H9 (cell line): ENCODE results near the gene NMRAL1. TPM values are rescaled to one million over a fixed set of nuclear protein-coding genes. Genes with fewer than 3 reads are reported as not detected.

ENCODE experiments used
- DNase-seq: peaks from one replicate; pipeline ENCODE4 v3.0.0-alpha.2; 2017
- H2AFZ ChIP-seq: one replicate; pipeline ENCODE4 v1.6.1; 2013; ENCODE audit warnings: mild to moderate bottlenecking, low read length, control low read depth, moderate library complexity
- H2AK5ac ChIP-seq: 2 replicates; pipeline ENCODE4 v1.6.1; 2013; ENCODE audit warnings: low read length, control low read depth, mixed read lengths; ENCODE audit not compliant: insufficient read length
- H2BK120ac ChIP-seq: one replicate; pipeline ENCODE4 v1.6.1; 2013; ENCODE audit warnings: low read depth, mild to moderate bottlenecking, low read length, control low read depth, inconsistent platforms; ENCODE audit not compliant: poor library complexity, severe bottlenecking
- H2BK12ac ChIP-seq: 2 replicates; pipeline ENCODE4 v1.6.1; 2013; ENCODE audit warnings: low read length, control low read depth, mixed read lengths, low read depth; ENCODE audit not compliant: insufficient read length
- H2BK15ac ChIP-seq: 2 replicates; pipeline ENCODE4 v1.6.1; 2013; ENCODE audit warnings: low read depth, low read length, control low read depth
- H2BK20ac ChIP-seq: one replicate; pipeline ENCODE4 v1.6.1; 2013; ENCODE audit warnings: low read depth, mild to moderate bottlenecking, low read length, control low read depth, inconsistent platforms; ENCODE audit not compliant: poor library complexity, severe bottlenecking
- H2BK5ac ChIP-seq: 2 replicates; pipeline ENCODE4 v1.6.1; 2013; ENCODE audit warnings: low read length, control low read depth, mixed read lengths; ENCODE audit not compliant: insufficient read length
- H3K14ac ChIP-seq: 2 replicates; pipeline ENCODE4 v1.6.1; 2013; ENCODE audit warnings: low read length, control low read depth; ENCODE audit not compliant: insufficient read depth
- H3K18ac ChIP-seq: 2 replicates; pipeline ENCODE4 v1.6.1; 2013; ENCODE audit warnings: low read depth, mild to moderate bottlenecking, mixed read lengths, low read length, control low read depth; ENCODE audit not compliant: insufficient read length
- H3K23ac ChIP-seq: 2 replicates; pipeline ENCODE4 v1.6.1; 2013; ENCODE audit warnings: low read length, control low read depth, mixed read lengths, low read depth; ENCODE audit not compliant: insufficient read length
- H3K23me2 ChIP-seq: 2 replicates; pipeline ENCODE4 v1.6.1; 2013; ENCODE audit warnings: low read depth, mild to moderate bottlenecking, mixed read lengths, low read length, control low read depth; ENCODE audit not compliant: insufficient read length, poor library complexity, severe bottlenecking
- H3K27ac ChIP-seq: 2 replicates; pipeline ENCODE4 v1.5.1; 2013; ENCODE audit warnings: low read length, control low read depth, mixed read lengths, low read depth; ENCODE audit not compliant: insufficient read length
- H3K27me3 ChIP-seq: 2 replicates; pipeline ENCODE4 v1.6.1; 2013; ENCODE audit warnings: low read length, control low read depth, inconsistent platforms; ENCODE audit not compliant: insufficient read depth
- H3K4ac ChIP-seq: 2 replicates; pipeline ENCODE4 v1.6.1; 2013; ENCODE audit warnings: low read depth, mild to moderate bottlenecking, control low read depth, inconsistent platforms, low read length, moderate library complexity
- H3K4me1 ChIP-seq: 2 replicates; pipeline ENCODE4 v1.6.1; 2013; ENCODE audit warnings: low read length, control low read depth, inconsistent platforms; ENCODE audit not compliant: insufficient read depth
- H3K4me2 ChIP-seq: 2 replicates; pipeline ENCODE4 v1.6.1; 2013; ENCODE audit warnings: low read length, control low read depth, mixed read lengths; ENCODE audit not compliant: insufficient read length, insufficient read depth
- H3K56ac ChIP-seq: 2 replicates; pipeline ENCODE4 v1.6.1; 2013; ENCODE audit warnings: low read depth, mild to moderate bottlenecking, mixed read lengths, low read length, control low read depth; ENCODE audit not compliant: insufficient read length
- H3K79me1 ChIP-seq: 2 replicates; pipeline ENCODE4 v1.6.1; 2013; ENCODE audit warnings: low read depth, mild to moderate bottlenecking, moderate library complexity, low read length, control low read depth, inconsistent platforms; ENCODE audit not compliant: insufficient read depth, poor library complexity, severe bottlenecking
- H3K79me2 ChIP-seq: 2 replicates; pipeline ENCODE4 v1.6.1; 2013; ENCODE audit warnings: low read length, control low read depth, inconsistent platforms; ENCODE audit not compliant: insufficient read depth
- H3K9ac ChIP-seq: 2 replicates; pipeline ENCODE4 v1.6.1; 2013; ENCODE audit warnings: low read length, control low read depth, mixed read lengths; ENCODE audit not compliant: insufficient read length; ENCODE audit errors: extremely low read depth
- H3K9me3 ChIP-seq: one replicate; pipeline ENCODE4 v1.6.1; 2013; ENCODE audit warnings: low read depth, low read length, inconsistent platforms; ENCODE audit not compliant: control insufficient read depth
- H3T11ph ChIP-seq: one replicate; pipeline ENCODE4 v1.6.1; 2013; ENCODE audit warnings: mild to moderate bottlenecking, low read length, control low read depth, inconsistent platforms
- H4K20me1 ChIP-seq: one replicate; pipeline ENCODE4 v1.6.1; 2013; ENCODE audit not compliant: control insufficient read depth, insufficient read length, insufficient read depth
- H4K5ac ChIP-seq: 2 replicates; pipeline ENCODE4 v1.6.1; 2013; ENCODE audit warnings: low read depth, mild to moderate bottlenecking, mixed read lengths, low read length, control low read depth; ENCODE audit not compliant: insufficient read length
- H4K8ac ChIP-seq: replicated peaks from 2 replicates; pipeline ENCODE4 v1.6.1; 2013; ENCODE audit warnings: low read length, control low read depth, mixed read lengths, low read depth; ENCODE audit not compliant: insufficient read length
- H4K91ac ChIP-seq: 2 replicates; pipeline ENCODE4 v1.6.1; 2013; ENCODE audit warnings: low read depth, mild to moderate bottlenecking, moderate library complexity, mixed read lengths, low read length, control low read depth; ENCODE audit not compliant: insufficient read length
- H3K27ac Mint-ChIP-seq, 3 experiments: 2 replicates in 2 of 3; 3 replicates in 1 of 3; pipeline ENCODE4 v1.8.0; 2020 to 2021; ENCODE audit warnings: mixed read lengths in 3 of 3, mild to moderate bottlenecking in 1 of 3, moderate library complexity in 1 of 3
- H3K27me3 Mint-ChIP-seq: 2 replicates; pipeline ENCODE4 v1.8.0; 2021; ENCODE audit warnings: low read depth, mild to moderate bottlenecking, moderate library complexity, mixed read lengths
- H3K36me3 Mint-ChIP-seq, 3 experiments: 2 replicates in 2 of 3; 3 replicates in 1 of 3; pipeline ENCODE4 v1.8.0; 2020 to 2021; ENCODE audit warnings: low read depth in 3 of 3, mixed read lengths in 3 of 3; ENCODE audit not compliant: insufficient read depth in 1 of 3
- H3K4me1 Mint-ChIP-seq, 2 experiments: 2 replicates each; pipeline ENCODE4 v1.8.0; 2020; ENCODE audit warnings: mixed read lengths in 2 of 2
- H3K4me3 Mint-ChIP-seq, 2 experiments: 2 replicates in 1 of 2; 3 replicates in 1 of 2; pipeline ENCODE4 v1.8.0; 2020 to 2021; ENCODE audit warnings: mild to moderate bottlenecking in 2 of 2, mixed read lengths in 2 of 2, moderate library complexity in 1 of 2
- H3K9me3 Mint-ChIP-seq, 2 experiments: 2 replicates in 1 of 2; 3 replicates in 1 of 2; pipeline ENCODE4 v1.8.0; 2020; ENCODE audit warnings: mild to moderate bottlenecking in 2 of 2, mixed read lengths in 2 of 2, moderate library complexity in 1 of 2
- WGBS: extraction: QIAGEN DNeasy Blood & Tissue Kit; methylation state at CpG from one replicate; pipeline ENCODE4 v1.1.7; 2013; ENCODE audit warnings: missing lambda C conversion rate, low lambda C conversion rate, mixed read lengths; ENCODE audit not compliant: insufficient read length; ENCODE audit errors: extremely low coverage; 5-methylcytosine and 5-hydroxymethylcytosine counted together
- total RNA-seq: library from RNA; stranded (reverse); gene quantifications from 2 replicates; pipeline ENCODE4 v1.2.1, GENCODE V29; 2021
- TF ChIP-seq, protein P1 (sequence below): fragments of 200-600 bp; sonication (generic); conservative IDR thresholded peaks from 3 replicates; pipeline ENCODE4 v1.8.0; 2021; ENCODE audit warnings: antibody characterized with exemption, mild to moderate bottlenecking

The NMRAL1 gene
- total RNA-seq, 1 experiment from 2014 or later: 78.9 TPM

- Histone ChIP-seq H3K18ac (no peak overlapping the region), H2BK120ac (no peak overlapping the region), H3K4me1 (no peaks in the 10 kb centered on the region), H3K27me3 (no peaks in the 10 kb centered on the region), H4K91ac (no peak overlapping the region), H4K20me1 (no peaks in the 10 kb centered on the region), H2BK15ac (no peak overlapping the region), H3K27ac (no peak overlapping the region), H3K4ac (no peak overlapping the region), H3K79me1 (no peaks in the 10 kb centered on the region), H2BK5ac (no peak overlapping the region), H3K4me2 (no peak overlapping the region), H3K56ac (no peak overlapping the region), H3K23me2 (no peaks in the 10 kb centered on the region), H3T11ph (no peak overlapping the region), H3K79me2 (no peaks in the 10 kb centered on the region), H3K9me3 (no peaks in the 10 kb centered on the region), H2BK12ac (no peak overlapping the region), H3K23ac (no peak overlapping the region), H2AK5ac (no peak overlapping the region), H3K14ac (no peak overlapping the region), H4K5ac (no peak overlapping the region), H4K8ac (no peak overlapping the region), H2AFZ (no peak overlapping the region), H3K9ac (no peak overlapping the region), H2BK20ac (no peak overlapping the region)
- Mint-ChIP-seq H3K27ac (no peak overlapping the region; a peak in 1 of 7 replicates), H3K4me1 (peaks cover 5 to 10% of the 10 kb centered on the region in 2 experiments), H3K9me3 (no peaks in the 10 kb centered on the region), H3K27me3 (no peaks in the 10 kb centered on the region; the same call in 1 of the 2 replicates), H3K36me3 (peaks cover 25 to 69% (median 52%) of the 10 kb centered on the region in 3 experiments; a peak in 6 of 7 replicates), H3K4me3 (no peak overlapping the region)
- TF ChIP-seq, protein P1, sequence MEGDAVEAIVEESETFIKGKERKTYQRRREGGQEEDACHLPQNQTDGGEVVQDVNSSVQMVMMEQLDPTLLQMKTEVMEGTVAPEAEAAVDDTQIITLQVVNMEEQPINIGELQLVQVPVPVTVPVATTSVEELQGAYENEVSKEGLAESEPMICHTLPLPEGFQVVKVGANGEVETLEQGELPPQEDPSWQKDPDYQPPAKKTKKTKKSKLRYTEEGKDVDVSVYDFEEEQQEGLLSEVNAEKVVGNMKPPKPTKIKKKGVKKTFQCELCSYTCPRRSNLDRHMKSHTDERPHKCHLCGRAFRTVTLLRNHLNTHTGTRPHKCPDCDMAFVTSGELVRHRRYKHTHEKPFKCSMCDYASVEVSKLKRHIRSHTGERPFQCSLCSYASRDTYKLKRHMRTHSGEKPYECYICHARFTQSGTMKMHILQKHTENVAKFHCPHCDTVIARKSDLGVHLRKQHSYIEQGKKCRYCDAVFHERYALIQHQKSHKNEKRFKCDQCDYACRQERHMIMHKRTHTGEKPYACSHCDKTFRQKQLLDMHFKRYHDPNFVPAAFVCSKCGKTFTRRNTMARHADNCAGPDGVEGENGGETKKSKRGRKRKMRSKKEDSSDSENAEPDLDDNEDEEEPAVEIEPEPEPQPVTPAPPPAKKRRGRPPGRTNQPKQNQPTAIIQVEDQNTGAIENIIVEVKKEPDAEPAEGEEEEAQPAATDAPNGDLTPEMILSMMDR: no peak
- no CpG with 5 or more reads among the region's 9 CpGs for WGBS
- peak; percentile 47 for DNase-seq
Observed at GRCh38 chr16:4454623-4455022, 19.8 kb downstream of the NMRAL1 start.
